GM21526 (cell line): ENCODE measurements around the gene CDCP1.

ENCODE experiments used
- ATAC-seq: cut with Tn5 transposase; IDR thresholded peaks from one replicate; pipeline ENCODE4 v1.9.1; 2021; ENCODE audit warnings: moderate library complexity; ENCODE audit not compliant: unreplicated experiment, low FRiP score

CDCP1 gene

GRCh38 chr3:45174234-45174633, 28.1 kb upstream of the CDCP1 start:
- no peak for ATAC-seq

- ATAC-seq = no peak
These were observed 27.6 kb upstream of the CDCP1 start for GRCh38 chr3:45173776-45174175.

- ATAC-seq = no peak
These were observed 25.1 kb upstream of the CDCP1 start for GRCh38 chr3:45171283-45171682.

GRCh38 chr3:45170096-45170495, 23.9 kb upstream of the CDCP1 start:
- no peak for ATAC-seq

GRCh38 chr3:45169125-45169904, 23.1 kb upstream of the CDCP1 start:
- no peak for ATAC-seq

- ATAC-seq = no peak
These were observed 22.3 kb upstream of the CDCP1 start for GRCh38 chr3:45168451-45168850.

- ATAC-seq = no peak
These were observed 21.1 kb upstream of the CDCP1 start for GRCh38 chr3:45167011-45167911.

- ATAC-seq = no peak
These were observed 20.2 kb upstream of the CDCP1 start for GRCh38 chr3:45166321-45166879.

GRCh38 chr3:45165497-45166283, 19.5 kb upstream of the CDCP1 start:
- no peak for ATAC-seq

GRCh38 chr3:45164056-45164455, 17.9 kb upstream of the CDCP1 start:
- no peak for ATAC-seq

- ATAC-seq = no peak
These were observed 17.3 kb upstream of the CDCP1 start for GRCh38 chr3:45163481-45163880.

GRCh38 chr3:45154641-45155147, 8.5 kb upstream of the CDCP1 start:
- no peak for ATAC-seq

- ATAC-seq = no peak
These were observed 7.7 kb upstream of the CDCP1 start for GRCh38 chr3:45153658-45154437.

GRCh38 chr3:45152307-45152706, 6.1 kb upstream of the CDCP1 start:
- no peak for ATAC-seq

GRCh38 chr3:45151100-45151499, 4.9 kb upstream of the CDCP1 start:
- ATAC-seq = no peak

- ATAC-seq = no peak
These were observed 2.7 kb upstream of the CDCP1 start for GRCh38 chr3:45148921-45149320.

- no peak for ATAC-seq
These were observed 955 bp downstream of the CDCP1 start for GRCh38 chr3:45145223-45145622.

GRCh38 chr3:45143673-45144671, 2.2 kb downstream of the CDCP1 start:
- no peak for ATAC-seq
